DMS153 (cell line): ENCODE results near the gene EARS2.
A peak's percentile ranks its signal among the peaks of the same experiment; 100 is the strongest.
"Not testable (repeated sequence)": the region's sequence is repeated elsewhere in the genome, so short reads cannot be mapped to it uniquely, and the experiment has no call there.

Experiments used
- DNase-seq: peaks from one replicate; lab custom pipeline; 2025; lab: John Stamatoyannopoulos, UW

EARS2 gene

DNA sequence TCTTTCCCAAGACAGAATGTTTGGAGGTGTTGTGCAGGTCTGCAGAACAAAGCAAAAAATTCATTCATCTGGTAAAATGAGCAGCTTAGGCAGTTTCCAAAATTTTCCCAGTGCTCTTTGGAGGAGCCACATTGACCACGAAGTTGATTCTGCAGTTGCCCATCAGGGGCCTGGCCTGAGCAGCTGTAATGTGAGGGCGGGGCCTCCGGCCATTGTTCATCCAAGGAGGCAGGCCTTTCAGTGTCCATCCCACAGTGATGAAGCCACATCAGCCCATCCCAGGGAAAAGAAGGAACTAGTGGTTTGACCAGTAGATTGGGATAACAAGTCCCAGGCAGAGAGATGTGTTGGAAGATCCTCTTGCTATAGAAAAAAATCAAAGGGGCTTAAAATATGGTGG is 10.5 kb upstream of the EARS2 start:
- DNase-seq = no peak

DNA sequence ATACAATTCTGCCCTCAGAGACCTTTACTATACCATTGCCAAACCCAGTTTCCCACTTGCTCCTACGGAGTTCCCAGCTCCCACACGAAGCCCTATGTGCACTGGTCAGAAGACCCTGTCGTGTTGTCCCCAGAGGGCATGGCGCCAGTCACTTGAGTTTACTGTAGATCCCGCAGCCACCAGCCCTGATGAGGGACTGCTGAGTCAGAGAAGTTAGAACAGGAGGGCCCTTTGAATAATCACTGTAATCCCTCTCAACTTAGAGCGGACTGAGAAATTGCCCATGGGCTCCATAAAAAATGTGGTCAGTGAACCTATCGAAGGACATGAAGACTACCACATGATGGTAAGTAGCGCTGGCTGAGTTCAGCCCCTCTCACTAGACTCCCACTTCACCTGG is 9.6 kb upstream of the EARS2 start:
- DNase-seq = no peak

DNA sequence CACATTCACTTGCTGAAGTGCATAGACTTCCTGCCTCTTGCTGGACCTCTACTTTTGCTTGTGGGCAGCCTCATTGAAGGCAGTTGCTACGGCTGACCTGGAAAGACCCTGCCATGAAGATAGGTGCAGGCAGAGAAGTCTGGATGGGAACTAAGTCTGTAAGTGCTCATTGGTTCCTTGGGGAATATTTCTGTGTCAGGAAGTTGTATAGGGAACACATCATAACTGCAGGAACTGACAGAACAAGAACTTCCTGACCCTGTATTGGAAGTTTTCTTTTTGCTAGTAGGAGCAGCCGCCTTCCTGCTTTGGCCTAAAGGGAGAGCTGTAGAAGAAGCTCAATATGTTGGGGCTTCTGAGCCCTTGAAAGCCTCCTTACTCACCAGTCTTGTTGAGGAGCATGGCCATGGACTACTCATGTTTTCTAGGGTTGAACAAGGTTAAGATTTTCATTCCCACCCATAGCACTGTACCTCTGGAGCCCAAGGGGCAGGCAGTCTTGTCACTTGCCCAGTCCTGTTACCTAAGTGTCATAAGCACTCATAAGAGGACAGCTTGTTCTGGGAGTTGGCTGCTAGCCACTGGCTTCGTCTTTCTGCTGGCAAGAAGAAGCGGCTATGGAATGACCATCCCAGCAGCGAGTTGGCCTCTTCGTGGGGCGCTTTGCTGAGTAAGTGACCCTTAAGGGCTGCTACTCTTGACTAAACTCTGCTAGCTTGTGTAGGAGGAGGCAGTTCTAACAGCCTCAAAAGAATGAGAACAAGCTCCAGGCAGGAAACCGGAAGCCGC is 7.6 kb upstream of the EARS2 start:
- no peak for DNase-seq

DNA sequence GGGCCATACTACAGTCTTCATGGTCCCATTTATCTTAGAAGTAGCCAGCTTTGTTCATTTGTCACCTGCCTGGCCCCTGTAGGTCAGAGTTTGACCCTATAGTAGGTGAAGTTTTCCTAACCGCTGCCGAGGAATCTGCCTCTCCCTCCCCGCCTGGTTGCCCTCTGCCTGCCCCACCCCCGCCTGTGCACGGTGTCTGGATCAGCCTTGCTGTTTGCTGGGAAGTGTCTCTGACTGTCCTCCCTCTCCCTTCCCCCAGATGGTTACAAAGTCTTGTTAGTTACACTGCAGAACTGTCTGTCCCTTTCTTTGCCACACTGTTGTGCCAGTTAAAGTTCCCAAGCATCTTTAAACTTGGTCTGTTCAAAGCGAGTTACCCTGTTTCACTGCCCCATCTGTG is 6.0 kb upstream of the EARS2 start:
- no peak for DNase-seq

GRCh38 chr16:23562505-23562904 is 5.4 kb upstream of the EARS2 start:
- DNase-seq = no peak

- no peak for DNase-seq
These were observed 4.4 kb upstream of the EARS2 start for GRCh38 chr16:23561586-23561985.

GRCh38 chr16:23557779-23558702 is 891 bp upstream of the EARS2 start:
- no peak for DNase-seq

DNA sequence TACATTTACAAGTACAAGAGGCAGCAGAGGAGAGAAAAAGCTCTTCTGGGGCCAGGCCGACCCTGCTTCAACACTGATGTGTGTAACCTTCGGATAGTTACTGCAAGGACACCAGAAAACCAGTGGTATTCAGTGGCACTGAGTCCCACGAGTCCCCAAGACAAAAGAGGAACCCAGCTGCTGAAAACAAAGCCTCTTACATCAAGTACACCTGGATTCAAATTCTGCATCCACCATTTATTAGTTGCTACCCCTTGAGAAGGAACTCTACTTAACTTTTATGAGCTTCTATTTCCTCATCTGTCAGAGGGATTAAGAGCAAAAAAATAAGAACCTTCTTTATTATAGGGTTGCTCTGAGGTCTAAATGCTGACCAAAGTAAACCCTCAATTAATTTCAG is 2.6 kb downstream of the EARS2 start:
- DNase-seq = no peak

GRCh38 chr16:23552161-23552560 is 5.0 kb downstream of the EARS2 start:
- DNase-seq = no peak

GRCh38 chr16:23549938-23550337 is 7.2 kb downstream of the EARS2 start:
- no peak for DNase-seq

- no peak for DNase-seq
These were observed 12.7 kb downstream of the EARS2 start for GRCh38 chr16:23544436-23544835.

- not testable (repeated sequence) for DNase-seq
These were observed 16.4 kb downstream of the EARS2 start for GRCh38 chr16:23540817-23541178.

GRCh38 chr16:23539984-23540816 is 16.9 kb downstream of the EARS2 start:
- peak; percentile 88 for DNase-seq

GRCh38 chr16:23538919-23539278 is 18.3 kb downstream of the EARS2 start:
- no peak for DNase-seq

GRCh38 chr16:23537390-23537789 is 19.8 kb downstream of the EARS2 start:
- no peak for DNase-seq

- DNase-seq = no peak
These were observed 21.2 kb downstream of the EARS2 start for GRCh38 chr16:23535901-23536300.

- no peak for DNase-seq
These were observed 22.0 kb downstream of the EARS2 start for GRCh38 chr16:23534868-23535860.

DNA sequence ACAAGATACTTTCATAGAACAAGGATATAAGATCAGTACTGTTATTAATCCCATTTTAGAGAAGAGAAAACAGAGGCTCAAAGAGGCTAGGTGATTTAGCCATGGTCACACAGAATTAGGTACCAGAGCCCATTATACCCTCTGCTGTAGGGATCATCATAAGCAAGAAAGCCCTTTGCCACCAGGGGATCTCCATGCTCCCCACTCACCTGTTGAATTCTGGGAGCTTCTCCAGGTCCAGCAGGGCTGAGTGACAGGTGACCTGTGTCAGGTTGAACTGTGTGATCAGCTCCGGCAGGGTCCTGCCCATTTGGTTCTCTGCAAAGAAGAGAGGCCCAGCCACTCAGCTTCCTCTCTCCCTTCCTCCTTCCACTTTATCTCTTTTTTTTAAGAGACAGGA is 24.7 kb downstream of the EARS2 start:
- no peak for DNase-seq

GRCh38 chr16:23530062-23530461 is 27.1 kb downstream of the EARS2 start:
- DNase-seq = no peak

- DNase-seq = no peak
These were observed 28.4 kb downstream of the EARS2 start for GRCh38 chr16:23528644-23529310.
